Measurements from ENCODE around the gene UBE2D1. TPM values are rescaled to one million over a fixed set of nuclear protein-coding genes. Genes with fewer than 3 reads are reported as not detected.

UBE2D1 gene
- total RNA-seq, 3 donors from 2014 or later (not counting 1 experiment from before 2014, with no cell fraction given), result 14.0 to 14.5 (median 14.4) TPM

- Histone ChIP-seq H3K27ac (ENCODE audit: low read length) (no peak overlapping the region), H3K4me3 (ENCODE audit: low read length) (no peak overlapping the region), H3K9me3 (ENCODE audit: control insufficient read depth, insufficient read depth, low read length) (no peaks in the 10 kb centered on the region), H3K4me1 (ENCODE audit: control insufficient read depth, insufficient read depth, low read length) (peaks cover 9% of the 10 kb centered on the region), H3K36me3 (ENCODE audit: control insufficient read depth, insufficient read depth, low read length) (no peaks in the 10 kb centered on the region), H3K27me3 (ENCODE audit: control insufficient read depth, insufficient read depth, low read length) (no peaks in the 10 kb centered on the region)
- DNase-seq (no peak), ATAC-seq (no peak)
- intact Hi-C loops (cut with micrococcal nuclease), result no loop called here
- no peaks in the 10 kb centered on the region for H3K27me3 Mint-ChIP-seq (ENCODE audit: low read depth in 2 of 2)
- H3K9me3 Mint-ChIP-seq, result no peaks in the 10 kb centered on the region
- peaks cover 27 to 37% of the 10 kb centered on the region in 2 donors for H3K4me1 Mint-ChIP-seq
- 23% methylated on average over 1 of the region's 2 CpGs for WGBS (ENCODE audit: insufficient coverage)
- H3K36me3 Mint-ChIP-seq, result no peaks in the 10 kb centered on the region
- no peak overlapping the region for H3K27ac Mint-ChIP-seq
- no peak overlapping the region for H3K4me3 Mint-ChIP-seq
- TF ChIP-seq CTCF (IDR thresholded peaks at IDR 0.05), result no peak
Observed at GRCh38 chr10:58356756-58357155, 21.9 kb downstream of the UBE2D1 start.

- Mint-ChIP-seq H3K9me3 (no peaks in the 10 kb centered on the region), H3K36me3 (no peaks in the 10 kb centered on the region), H3K4me1 (peaks cover 27 to 37% of the 10 kb centered on the region in 2 donors), H3K27me3 (ENCODE audit: low read depth in 2 of 2) (no peaks in the 10 kb centered on the region), H3K4me3 (no peak overlapping the region), H3K27ac (no peak overlapping the region)
- Histone ChIP-seq H3K4me3 (ENCODE audit: low read length) (no peak overlapping the region), H3K36me3 (ENCODE audit: control insufficient read depth, insufficient read depth, low read length) (peaks cover 4% of the 10 kb centered on the region), H3K27me3 (ENCODE audit: control insufficient read depth, insufficient read depth, low read length) (no peaks in the 10 kb centered on the region), H3K4me1 (ENCODE audit: control insufficient read depth, insufficient read depth, low read length) (peaks cover 6% of the 10 kb centered on the region), H3K9me3 (ENCODE audit: control insufficient read depth, insufficient read depth, low read length) (no peaks in the 10 kb centered on the region), H3K27ac (ENCODE audit: low read length) (no peak overlapping the region)
- ATAC-seq (no peak), DNase-seq (no peak)
- intact Hi-C loops (cut with micrococcal nuclease), result no loop called here
- WGBS (ENCODE audit: insufficient coverage), result 97% methylated on average over 4 of the region's 4 CpGs
- no peak for TF ChIP-seq CTCF (IDR thresholded peaks at IDR 0.05)
Observed at GRCh38 chr10:58358314-58358933, 23.6 kb downstream of the UBE2D1 start.

GRCh38 chr10:58358947-58359346 is 24.1 kb downstream of the UBE2D1 start:
- H3K4me1 ChIP-seq (ENCODE audit: control insufficient read depth, insufficient read depth, low read length), result peaks cover 6% of the 10 kb centered on the region
- no peaks in the 10 kb centered on the region for H3K27me3 Mint-ChIP-seq (ENCODE audit: low read depth in 2 of 2)
- no CpG with 5 or more reads among the region's 1 CpG for WGBS (ENCODE audit: insufficient coverage)

More at GRCh38 chr10:58358947-58359346, 24.1 kb downstream of the UBE2D1 start:
- Histone ChIP-seq H3K4me3 (ENCODE audit: low read length) (no peak overlapping the region), H3K27ac (ENCODE audit: low read length) (no peak overlapping the region), H3K27me3 (ENCODE audit: control insufficient read depth, insufficient read depth, low read length) (no peaks in the 10 kb centered on the region), H3K36me3 (ENCODE audit: control insufficient read depth, insufficient read depth, low read length) (peaks cover 7% of the 10 kb centered on the region), H3K9me3 (ENCODE audit: control insufficient read depth, insufficient read depth, low read length) (no peaks in the 10 kb centered on the region)
- no peak for TF ChIP-seq CTCF (IDR thresholded peaks at IDR 0.05)
- ATAC-seq (no peak), DNase-seq (no peak)
- H3K4me3 Mint-ChIP-seq, result no peak overlapping the region
- no peak overlapping the region for H3K27ac Mint-ChIP-seq
- H3K9me3 Mint-ChIP-seq, result no peaks in the 10 kb centered on the region
- H3K4me1 Mint-ChIP-seq, result peaks cover 27 to 35% of the 10 kb centered on the region in 2 donors
- peaks cover 4% of the 10 kb centered on the region for H3K36me3 Mint-ChIP-seq
- intact Hi-C loops (cut with micrococcal nuclease), result no loop called here
